Measurements from ENCODE around the gene DCDC2B.

Gene DCDC2B

DNA sequence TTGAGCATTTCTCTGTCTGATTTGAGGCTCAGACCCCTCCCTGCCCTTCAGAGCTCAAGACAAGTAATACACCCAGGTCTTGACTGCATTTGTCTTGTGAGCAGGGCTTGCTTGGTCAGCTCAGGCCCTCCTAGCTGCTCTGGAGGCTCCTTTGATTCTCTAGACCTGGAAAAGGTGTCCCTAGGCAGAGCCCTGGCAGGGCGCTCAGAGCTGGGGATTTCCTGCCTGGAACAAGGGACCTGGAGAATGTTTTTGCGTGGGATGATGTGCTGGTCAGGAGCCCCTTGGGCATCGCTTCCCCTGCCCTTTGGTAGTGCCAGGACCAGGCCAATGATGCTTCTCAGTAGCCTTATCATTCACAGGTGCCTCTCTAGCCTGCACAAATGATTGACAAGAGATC, 13.4 kb upstream of the DCDC2B start:
- TF ChIP-seq, protein P1, sequence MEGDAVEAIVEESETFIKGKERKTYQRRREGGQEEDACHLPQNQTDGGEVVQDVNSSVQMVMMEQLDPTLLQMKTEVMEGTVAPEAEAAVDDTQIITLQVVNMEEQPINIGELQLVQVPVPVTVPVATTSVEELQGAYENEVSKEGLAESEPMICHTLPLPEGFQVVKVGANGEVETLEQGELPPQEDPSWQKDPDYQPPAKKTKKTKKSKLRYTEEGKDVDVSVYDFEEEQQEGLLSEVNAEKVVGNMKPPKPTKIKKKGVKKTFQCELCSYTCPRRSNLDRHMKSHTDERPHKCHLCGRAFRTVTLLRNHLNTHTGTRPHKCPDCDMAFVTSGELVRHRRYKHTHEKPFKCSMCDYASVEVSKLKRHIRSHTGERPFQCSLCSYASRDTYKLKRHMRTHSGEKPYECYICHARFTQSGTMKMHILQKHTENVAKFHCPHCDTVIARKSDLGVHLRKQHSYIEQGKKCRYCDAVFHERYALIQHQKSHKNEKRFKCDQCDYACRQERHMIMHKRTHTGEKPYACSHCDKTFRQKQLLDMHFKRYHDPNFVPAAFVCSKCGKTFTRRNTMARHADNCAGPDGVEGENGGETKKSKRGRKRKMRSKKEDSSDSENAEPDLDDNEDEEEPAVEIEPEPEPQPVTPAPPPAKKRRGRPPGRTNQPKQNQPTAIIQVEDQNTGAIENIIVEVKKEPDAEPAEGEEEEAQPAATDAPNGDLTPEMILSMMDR (IDR thresholded peaks at IDR 0.05; ENCODE audit: low read depth, low read length, missing control alignments) = no peak
- H3K4me3 ChIP-seq (ENCODE audit: low read depth, low read length) = no peak overlapping the region
- in situ Hi-C loops (cut with HindIII; ENCODE audit: low sequenced_read_pairs) = no loop called here
- DNase-seq (ENCODE audit: low read depth) = no peak

- in situ Hi-C loops (cut with HindIII; ENCODE audit: low sequenced_read_pairs) = no loop called here
- H3K4me3 ChIP-seq (ENCODE audit: low read depth, low read length) = no peak overlapping the region
- DNase-seq (ENCODE audit: low read depth) = no peak
- TF ChIP-seq, protein P1 (IDR thresholded peaks at IDR 0.05; ENCODE audit: low read depth, low read length, missing control alignments) = no peak
These were observed 12.7 kb upstream of the DCDC2B start for GRCh38 chr1:32195972-32196823.

- TF ChIP-seq, protein P1 (IDR thresholded peaks at IDR 0.05; ENCODE audit: low read depth, low read length, missing control alignments) = no peak
- in situ Hi-C loops (cut with HindIII; ENCODE audit: low sequenced_read_pairs) = no loop called here
- no peak overlapping the region for H3K4me3 ChIP-seq (ENCODE audit: low read depth, low read length)
- no peak for DNase-seq (ENCODE audit: low read depth)
These were observed 11.8 kb upstream of the DCDC2B start for GRCh38 chr1:32197074-32197473.

- in situ Hi-C loops (cut with HindIII; ENCODE audit: low sequenced_read_pairs) = no loop called here
- H3K4me3 ChIP-seq (ENCODE audit: low read depth, low read length) = no peak overlapping the region
- no peak for DNase-seq (ENCODE audit: low read depth)
- TF ChIP-seq, protein P1 (IDR thresholded peaks at IDR 0.05; ENCODE audit: low read depth, low read length, missing control alignments) = no peak
These were observed 11.1 kb upstream of the DCDC2B start for GRCh38 chr1:32197837-32198236.

- in situ Hi-C loops (cut with HindIII; ENCODE audit: low sequenced_read_pairs) = no loop called here
- TF ChIP-seq, protein P1 (IDR thresholded peaks at IDR 0.05; ENCODE audit: low read depth, low read length, missing control alignments) = no peak
- no peak for DNase-seq (ENCODE audit: low read depth)
- no peak overlapping the region for H3K4me3 ChIP-seq (ENCODE audit: low read depth, low read length)
These were observed 10.4 kb upstream of the DCDC2B start for GRCh38 chr1:32198237-32199042.

GRCh38 chr1:32199043-32199716, 9.7 kb upstream of the DCDC2B start:
- in situ Hi-C loops (cut with HindIII; ENCODE audit: low sequenced_read_pairs) = no loop called here
- H3K4me3 ChIP-seq (ENCODE audit: low read depth, low read length) = no peak overlapping the region
- TF ChIP-seq, protein P1 (IDR thresholded peaks at IDR 0.05; ENCODE audit: low read depth, low read length, missing control alignments) = no peak
- DNase-seq (ENCODE audit: low read depth) = no peak

Measured in astrocyte of the cerebellum (primary cell).